Heart right ventricle (tissue), 16 donors: ENCODE results near the gene TRAPPC14. TPM values are rescaled to one million over a fixed set of nuclear protein-coding genes. Genes with fewer than 3 reads are reported as not detected.

Experiments
- ATAC-seq, 8 donors: fragments of 200-7000 bp; cut with Tn5 transposase; one replicate each; pipeline ENCODE4 v1.9.1; 2020; ENCODE audit warnings: mild to moderate bottlenecking in 8 of 8, moderate library complexity in 8 of 8, moderate number of reproducible peaks in 1 of 8
- DNase-seq, 2 donors: peaks; one replicate each; pipeline ENCODE4 v3.0.0-alpha.2; 2020
- H3K27ac ChIP-seq, 10 donors: fragments of 200-600 bp; sonication (generic) in 2 of 10; one replicate each; pipeline versions ENCODE4 v1.5.0 to v1.8.0; 2020 to 2022; ENCODE audit warnings: mild to moderate bottlenecking in 3 of 10
- H3K27me3 ChIP-seq, 7 donors: fragments of 200-600 bp; one replicate each; pipeline ENCODE4 v1.8.0; 2021 to 2022; ENCODE audit warnings: mild to moderate bottlenecking in 2 of 7
- H3K36me3 ChIP-seq, 9 donors: fragments of 200-600 bp; sonication (generic) in 1 of 9; one replicate each; pipeline versions ENCODE4 v1.5.0 to v1.8.0; 2020 to 2022; ENCODE audit warnings: mild to moderate bottlenecking in 2 of 9
- H3K4me1 ChIP-seq, 9 donors: fragments of 200-600 bp; sonication (generic) in 1 of 9; one replicate each; pipeline versions ENCODE4 v1.5.0 to v1.8.0; 2020 to 2022; ENCODE audit warnings: mild to moderate bottlenecking in 4 of 9
- H3K4me3 ChIP-seq, 10 donors: fragments of 200-600 bp; sonication (generic) in 2 of 10; one replicate each; pipeline versions ENCODE4 v1.5.0 to v1.8.0; 2020 to 2022; ENCODE audit warnings: mild to moderate bottlenecking in 7 of 10, moderate library complexity in 2 of 10
- H3K9me3 ChIP-seq, 11 donors: fragments of 200-600 bp in 10 of 11; sonication (generic) in 2 of 11; one replicate each; pipeline versions ENCODE4 v1.5.0 to v1.8.0; 2013 to 2022; ENCODE audit warnings: mild to moderate bottlenecking in 2 of 11, control low read depth in 1 of 11, moderate library complexity in 1 of 11
- WGBS, 2 donors: extraction: QIAGEN DNeasy Blood & Tissue Kit; methylation state at CpG; one replicate each; pipeline ENCODE4 v1.1.7; 2013; ENCODE audit warnings: inconsistent platforms in 1 of 2; 5-methylcytosine and 5-hydroxymethylcytosine counted together
- intact Hi-C, 10 donors: fragments of 100-400 bp; cut with DNase I; formaldehyde crosslinking; loops; one replicate each; pipeline versions ENCODE4 v1.11.1 to v1.14.2; 2022
- polyA plus RNA-seq, 2 donors: library from polyadenylated mRNA; stranded (reverse); fragments of 200-250 nt; gene quantifications; one replicate each; pipeline ENCODE4 v1.2.3, GENCODE V29; 2013
- total RNA-seq, 10 donors: library from RNA; stranded (reverse); fragmentation: NEBNext Ultra II Directional in 3 of 10; extraction: Animal tissue kit (Norgen Biotek cat#: 25700) in 3 of 10; gene quantifications; one replicate each; pipeline versions ENCODE4 v1.2.1 to v1.2.4, GENCODE V29; 2021 to 2023
- TF ChIP-seq, protein P1 (sequence below), 9 donors: fragments of 200-600 bp; sonication (generic) in 2 of 9; IDR thresholded peaks; one replicate each; pipeline versions ENCODE4 v1.5.0 to v1.8.0; 2021 to 2022; ENCODE audit warnings: antibody characterized with exemption in 9 of 9, mild to moderate bottlenecking in 5 of 9, moderate library complexity in 1 of 9
- donor health status: Arrhythmogenic right ventricular cardiomyopathy.
- donor health status: ischemic (EF 13 %, LVEDD 7.1; RV severe dilation, severe dysfunction).
- donor health status: healthy with polysubstance abuse.
- donor health status: DM: no; HTN: yes; CAD: no.
- donor health status: DM: no; HTN: no; CAD: no.
- donor health status: ischemic (EF 25% LVEDD 6.9; RV normal size, moderate dysfunction).
- donor health status: ischemic (EF 25% LVEDD 5.7; RV mildly dilated, moderate dysfunction).
- donor health status: healthy.
- donor health status: DM: yes; HTN: yes; CAD: no.
- donor health status: Ischemic cardiomyopathy.
- donor health status: ischemic (EF 35%, LVEDD 5.7; RV mildly dilated, moderate dysfunction).
- donor health status: nonischemic (EF 11% LVEDD 7.7; RV severe dilation, severe dysfunction).
- donor health status: DM: yes; HTN: yes; CAD: no.
- donor health status: PGD.
- donor health status: ischemic (EF 29% LVEDD 5.4; RV normal size, mild dysfunction).
- donor health status: nonischemic (EF 23%, LVEDD 6.1; RV moderate dilation, normal function).

Gene TRAPPC14
- total and polyA plus RNA-seq, 12 donors, result 3.9 to 17.5 (median 7.7) TPM

DNA sequence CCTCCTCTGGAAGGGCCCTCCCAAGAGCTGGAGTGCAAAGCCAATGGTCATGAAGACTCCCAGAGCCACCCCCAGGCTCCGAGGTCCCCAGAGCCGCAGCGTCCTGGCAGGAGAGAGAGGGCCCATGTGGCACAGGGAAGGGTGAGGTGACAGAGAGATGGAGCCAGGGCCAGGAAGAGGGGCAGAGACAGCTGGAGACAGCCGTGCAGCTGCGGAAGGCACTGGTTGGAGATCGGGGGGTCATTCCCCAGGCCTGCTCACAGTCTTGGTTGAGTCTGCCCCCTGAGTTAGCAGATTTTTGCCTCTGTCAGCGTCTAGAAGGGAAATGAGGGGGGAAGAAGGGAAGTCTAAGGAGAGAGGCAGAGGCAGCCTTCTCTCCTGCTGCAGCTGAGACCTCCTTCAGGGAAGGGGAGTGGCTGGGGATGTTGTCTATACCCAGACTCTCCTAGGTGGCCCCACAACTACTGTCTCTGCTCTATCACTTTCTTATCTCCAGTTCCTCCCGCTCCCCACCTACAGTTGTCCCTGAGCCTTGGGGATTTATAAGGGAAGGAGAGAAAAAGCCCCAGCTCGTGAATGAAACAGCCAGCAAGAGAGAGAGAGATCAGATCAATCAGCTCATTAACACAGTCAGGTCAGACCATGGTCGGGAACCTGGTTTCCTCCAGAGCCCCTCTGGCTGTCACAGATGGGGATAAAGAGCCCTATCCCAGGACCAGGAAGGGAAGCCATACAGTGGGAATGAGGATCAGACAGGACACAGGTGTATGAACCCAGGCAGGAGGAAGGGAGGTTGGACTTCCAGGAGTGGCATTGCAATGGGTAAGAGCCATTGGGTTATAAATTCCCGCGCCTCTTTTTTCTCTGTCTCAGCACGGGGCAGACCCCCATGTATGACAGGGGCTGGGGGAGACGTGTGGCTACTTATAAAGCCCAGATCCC lies 8.7 kb upstream of the TRAPPC14 start:
- intact Hi-C loops, result no loop called here
- TF ChIP-seq, protein P1, sequence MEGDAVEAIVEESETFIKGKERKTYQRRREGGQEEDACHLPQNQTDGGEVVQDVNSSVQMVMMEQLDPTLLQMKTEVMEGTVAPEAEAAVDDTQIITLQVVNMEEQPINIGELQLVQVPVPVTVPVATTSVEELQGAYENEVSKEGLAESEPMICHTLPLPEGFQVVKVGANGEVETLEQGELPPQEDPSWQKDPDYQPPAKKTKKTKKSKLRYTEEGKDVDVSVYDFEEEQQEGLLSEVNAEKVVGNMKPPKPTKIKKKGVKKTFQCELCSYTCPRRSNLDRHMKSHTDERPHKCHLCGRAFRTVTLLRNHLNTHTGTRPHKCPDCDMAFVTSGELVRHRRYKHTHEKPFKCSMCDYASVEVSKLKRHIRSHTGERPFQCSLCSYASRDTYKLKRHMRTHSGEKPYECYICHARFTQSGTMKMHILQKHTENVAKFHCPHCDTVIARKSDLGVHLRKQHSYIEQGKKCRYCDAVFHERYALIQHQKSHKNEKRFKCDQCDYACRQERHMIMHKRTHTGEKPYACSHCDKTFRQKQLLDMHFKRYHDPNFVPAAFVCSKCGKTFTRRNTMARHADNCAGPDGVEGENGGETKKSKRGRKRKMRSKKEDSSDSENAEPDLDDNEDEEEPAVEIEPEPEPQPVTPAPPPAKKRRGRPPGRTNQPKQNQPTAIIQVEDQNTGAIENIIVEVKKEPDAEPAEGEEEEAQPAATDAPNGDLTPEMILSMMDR (IDR thresholded peaks at IDR 0.05), result no peak

DNA sequence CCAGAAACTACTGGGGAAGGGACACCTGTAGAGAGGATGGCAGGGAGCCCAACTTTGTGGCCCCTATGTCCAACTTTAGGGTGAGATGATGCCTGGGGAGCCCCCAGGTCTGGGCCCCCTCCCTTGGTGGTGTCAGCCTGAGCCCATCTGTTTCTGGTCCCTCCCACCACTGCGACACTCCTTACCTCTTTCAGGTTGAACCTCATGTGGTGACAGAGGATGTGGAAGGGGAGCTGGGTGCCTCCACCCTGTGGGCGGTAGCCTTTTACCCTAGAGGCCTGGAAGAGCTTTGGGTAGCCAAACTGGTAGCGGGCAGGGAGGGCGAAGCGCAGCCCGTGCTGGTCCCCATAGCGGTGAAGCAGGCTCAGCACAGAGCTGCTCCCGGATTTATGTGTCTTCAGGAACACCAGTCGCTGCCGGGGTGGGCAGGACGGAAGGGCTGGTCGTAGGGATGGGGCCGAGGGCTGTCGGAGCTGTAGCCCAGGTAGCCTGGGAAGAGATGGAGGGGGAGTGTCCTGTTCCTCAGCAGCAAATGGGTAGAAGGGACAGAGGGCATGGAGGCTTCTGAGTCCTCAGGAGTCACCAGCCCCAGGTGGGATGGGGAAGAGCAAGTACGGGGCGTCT lies 7.9 kb upstream of the TRAPPC14 start:
- 68 to 76% methylated on average over 16 of the region's 16 CpGs for WGBS, 2 donors

More for the DNA sequence above, 8.7 kb upstream of the TRAPPC14 start:
- peaks cover 0 to 60% (median 26%) of the 10 kb centered on the region in 7 donors for H3K27me3 ChIP-seq
- peaks cover 2 to 40% (median 23%) of the 10 kb centered on the region in 9 donors for H3K4me1 ChIP-seq
- peak overlapping the region in 8 of 10 donors; percentile 28 to 60 (median 52) for H3K4me3 ChIP-seq
- WGBS, 2 donors, result 33 to 35% methylated on average over 14 of the region's 14 CpGs
- ATAC-seq (peak in 2 of 8 donors; percentile 1 to 14), DNase-seq (no peak)
- no peaks in the 10 kb centered on the region for H3K36me3 ChIP-seq
- H3K27ac ChIP-seq, result peak overlapping the region in 3 of 10 donors; percentile 15 to 76 (median 36)
- H3K9me3 ChIP-seq, result no peaks in the 10 kb centered on the region

DNA sequence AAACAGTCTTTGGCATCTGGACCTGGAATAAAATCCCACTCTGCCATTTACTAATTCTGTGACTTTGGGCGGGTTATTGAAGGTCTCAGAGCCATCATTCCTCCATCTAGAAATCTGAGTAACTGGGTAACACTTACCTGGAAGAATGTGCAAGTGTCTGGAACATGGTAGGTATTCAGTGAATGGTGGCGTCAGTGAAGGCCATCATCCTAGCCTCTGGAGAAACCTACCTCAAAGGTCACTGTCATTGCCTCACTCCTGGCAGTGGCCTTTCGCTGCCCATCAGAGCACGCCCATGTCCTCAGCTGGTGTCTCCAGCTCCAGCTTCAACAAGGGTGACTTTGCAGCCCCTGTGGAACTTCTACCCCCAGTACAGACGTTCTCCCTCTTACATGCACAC lies 5.3 kb upstream of the TRAPPC14 start:
- Histone ChIP-seq H3K9me3 (no peaks in the 10 kb centered on the region), H3K36me3 (no peaks in the 10 kb centered on the region), H3K4me1 (peaks cover 0 to 33% (median 21%) of the 10 kb centered on the region in 9 donors), H3K27ac (no peak overlapping the region), H3K27me3 (peaks cover 0 to 27% (median 9%) of the 10 kb centered on the region in 7 donors), H3K4me3 (no peak overlapping the region)
- ATAC-seq (no peak), DNase-seq (no peak)
- intact Hi-C loops, result no loop called here
- TF ChIP-seq, protein P1 (IDR thresholded peaks at IDR 0.05), result no peak
- 90 to 93% methylated on average over 5 of the region's 5 CpGs for WGBS, 2 donors

More for the DNA sequence above, 7.9 kb upstream of the TRAPPC14 start:
- Histone ChIP-seq H3K27ac (peak overlapping the region in 2 of 10 donors; percentile 10 to 36), H3K36me3 (no peaks in the 10 kb centered on the region), H3K27me3 (peaks cover 0 to 52% (median 18%) of the 10 kb centered on the region in 7 donors), H3K4me3 (no peak overlapping the region), H3K9me3 (no peaks in the 10 kb centered on the region), H3K4me1 (peaks cover 2 to 34% (median 18%) of the 10 kb centered on the region in 9 donors)
- ATAC-seq (no peak), DNase-seq (no peak)
- intact Hi-C loops, result no loop called here
- TF ChIP-seq, protein P1 (IDR thresholded peaks at IDR 0.05), result no peak

DNA sequence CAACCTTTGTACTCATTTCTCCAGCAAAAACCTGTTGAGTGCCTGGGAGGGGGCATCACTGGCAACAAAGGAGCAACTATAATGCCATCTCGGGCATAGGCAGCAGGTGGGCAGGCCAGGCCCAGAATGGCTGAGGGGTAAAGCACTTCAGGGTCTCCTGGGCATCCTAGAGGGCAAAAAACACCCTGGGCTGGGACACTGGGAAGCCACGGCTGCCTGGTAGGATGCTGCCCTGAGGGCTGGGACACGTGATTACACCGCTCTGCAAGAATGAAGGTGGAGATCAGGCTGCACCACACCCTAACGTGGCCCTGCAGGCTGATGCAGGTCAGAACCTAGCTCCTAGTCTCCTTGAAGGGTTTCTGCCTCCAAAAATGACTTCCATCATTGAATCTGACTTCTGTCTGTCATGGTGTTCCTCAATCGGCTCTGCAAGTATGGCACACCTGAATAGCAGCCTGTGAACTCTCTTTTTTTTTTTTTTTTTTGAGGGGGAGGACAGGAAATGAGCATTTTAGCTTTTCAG lies 4.5 kb upstream of the TRAPPC14 start:
- 75 to 77% methylated on average over 6 of the region's 6 CpGs for WGBS, 2 donors
- no peaks in the 10 kb centered on the region for H3K36me3 ChIP-seq
- H3K27me3 ChIP-seq, result peaks cover 0 to 21% (median 9%) of the 10 kb centered on the region in 7 donors
- TF ChIP-seq, protein P1 (IDR thresholded peaks at IDR 0.05), result no peak
- intact Hi-C loops, result no loop called here
- no peaks in the 10 kb centered on the region for H3K9me3 ChIP-seq
- ATAC-seq (no peak), DNase-seq (no peak)
- H3K27ac ChIP-seq, result peak overlapping the region in 1 of 10 donors; percentile 40
- no peak overlapping the region for H3K4me3 ChIP-seq
- H3K4me1 ChIP-seq, result peaks cover under 1 to 28% (median 15%) of the 10 kb centered on the region in 9 donors
